HepG2 (cell line): ENCODE data around the gene PFN1. TPM values are rescaled to one million over a fixed set of nuclear protein-coding genes. Genes with fewer than 3 reads are reported as not detected.

ENCODE experiments used
- AGO2 ChIP-seq: fragments of 200-400 bp; formaldehyde crosslinking; optimal IDR thresholded peaks from 2 replicates; pipeline ENCODE3; 2017; ENCODE audit warnings: mild to moderate bottlenecking, low read depth, low read length, moderate library complexity
- ARNT ChIP-seq: fragments of 450-650 bp; IDR thresholded peaks from 2 replicates; pipeline ENCODE4 v1.6.1; 2017
- GTF2F1 ChIP-seq: fragments of 150-350 bp; IDR thresholded peaks from 2 replicates; pipeline ENCODE4 v1.6.1; 2014; ENCODE audit warnings: low read length
- KLF13 ChIP-seq: sonication (generic); formaldehyde crosslinking; IDR thresholded peaks from 2 replicates; pipeline ENCODE4 v1.4.0; 2020; ENCODE audit warnings: mild to moderate bottlenecking, missing genetic modification reagents
- PCBP1 ChIP-seq: fragments of 200-400 bp; formaldehyde crosslinking; IDR thresholded peaks from 2 replicates; pipeline ENCODE4 v1.6.1; 2017; ENCODE audit warnings: mild to moderate bottlenecking, low read depth, low read length, borderline replicate concordance
- ZNF263 ChIP-seq: sonication (generic); formaldehyde crosslinking; IDR thresholded peaks from 2 replicates; pipeline ENCODE4 v1.4.0; 2020; ENCODE audit warnings: missing genetic modification reagents
- ZNF772 ChIP-seq: sonication (generic); formaldehyde crosslinking; IDR thresholded peaks from 2 replicates; pipeline ENCODE4 v1.5.0; 2020; ENCODE audit warnings: mild to moderate bottlenecking, missing genetic modification reagents
- ZNF782 ChIP-seq: sonication (generic); formaldehyde crosslinking; IDR thresholded peaks from 2 replicates; pipeline ENCODE4 v1.4.0; 2020; ENCODE audit warnings: missing genetic modification reagents, mild to moderate bottlenecking, borderline replicate concordance
- polyA plus RNA-seq, 8 experiments: library from polyadenylated mRNA; depleted of rRNA in 3 of 8; stranded (reverse) in 7 of 8; unstranded in 1 of 8; fragments of >200 nt; fragmentation: Illumina TruSeq in 4 of 8; extraction: Trizol in 4 of 8; gene quantifications; 2 replicates each; pipeline versions ENCODE4 v1.2.1 to v1.2.3, GENCODE V29; 2011 to 2016; ENCODE audit warnings: low read depth in 4 of 8, missing spikeins in 1 of 8, mixed read lengths in 1 of 8; ENCODE audit not compliant: insufficient read depth in 1 of 8
- total RNA-seq, 5 experiments: library from RNA; depleted of rRNA; stranded (reverse); fragments of >200 nt; fragmentation: Illumina TruSeq; extraction: Trizol; gene quantifications; 2 replicates each; pipeline ENCODE4 v1.2.3, GENCODE V29; 2016; ENCODE audit warnings: low read depth in 1 of 5
- TF ChIP-seq, protein P1 (sequence below): sonication (generic); formaldehyde crosslinking; IDR thresholded peaks from 2 replicates; pipeline ENCODE4 v1.5.1; 2020; ENCODE audit warnings: missing genetic modification reagents, mild to moderate bottlenecking, borderline replicate concordance
- TF ChIP-seq, protein P2 (sequence below): sonication (generic); formaldehyde crosslinking; IDR thresholded peaks from 2 replicates; pipeline ENCODE4 v1.4.0; 2020; ENCODE audit warnings: missing genetic modification reagents, borderline replicate concordance
- TF ChIP-seq, protein P3 (sequence below): sonication (generic); formaldehyde crosslinking; IDR thresholded peaks from 2 replicates; pipeline ENCODE4 v1.4.0; 2020; ENCODE audit warnings: low read depth, mild to moderate bottlenecking, missing genetic modification reagents
- TF ChIP-seq, protein P4 (sequence below): IDR thresholded peaks from 2 replicates; pipeline ENCODE4 v1.6.1; 2016; ENCODE audit warnings: low read depth, control low read depth
- TF ChIP-seq, protein P5 (sequence below): sonication (generic); formaldehyde crosslinking; IDR thresholded peaks from 2 replicates; pipeline ENCODE4 v1.9.0; 2021; ENCODE audit warnings: mild to moderate bottlenecking, missing genetic modification reagents

PFN1 gene
- total and polyA plus RNA-seq, 2 of the 13 experiments (the other 11 are each of a cell fraction or from before 2014, with no cell fraction given) = 494 to 613 TPM

DNA sequence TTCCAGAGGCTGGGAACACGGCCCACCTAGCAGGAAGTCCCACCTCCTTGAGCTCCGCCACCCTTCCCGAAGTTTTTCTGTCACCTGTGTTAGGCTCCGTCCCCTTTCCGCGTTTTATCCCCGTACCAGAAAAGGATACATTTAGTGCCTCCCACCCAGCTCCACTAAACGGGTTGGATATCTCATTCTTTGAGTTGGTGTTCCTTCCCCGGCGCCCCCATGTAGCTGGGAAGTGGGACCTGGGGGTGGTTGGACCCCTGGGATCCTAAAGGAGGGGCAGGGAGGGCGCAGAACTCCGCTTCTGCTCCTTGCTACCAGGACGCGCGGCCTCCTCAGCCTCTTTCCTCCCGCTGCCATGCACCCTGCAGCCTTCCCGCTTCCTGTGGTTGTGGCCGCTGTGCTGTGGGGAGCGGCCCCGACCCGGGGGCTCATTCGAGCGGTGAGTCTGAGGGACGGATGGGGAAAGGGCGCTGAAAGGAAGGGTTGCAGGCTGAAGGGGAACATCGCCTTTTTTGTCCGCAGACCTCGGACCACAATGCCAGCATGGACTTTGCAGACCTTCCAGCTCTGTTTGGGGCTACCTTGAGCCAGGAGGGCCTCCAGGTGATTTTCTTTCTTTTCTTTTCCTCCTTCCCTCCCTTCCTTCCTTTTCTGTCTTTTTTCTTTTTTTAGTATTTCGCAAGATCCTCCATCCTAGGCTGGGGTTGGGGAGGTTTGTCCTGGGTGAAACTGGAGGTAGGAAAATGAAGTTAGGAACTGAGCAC lies 7.6 kb downstream of the PFN1 start (continued):
- TF ChIP-seq AGO2 (peak; percentile 70), KLF13 (no peak), GTF2F1 (no peak), ZNF772 (CRISPR knock-in tag) (0 out of 2 replicates have a peak, but pooled peaks have one; percentile 9), ARNT (no peak), PCBP1 (no peak), ZNF263 (no peak), ZNF782 (no peak)
- TF ChIP-seq, protein P1, sequence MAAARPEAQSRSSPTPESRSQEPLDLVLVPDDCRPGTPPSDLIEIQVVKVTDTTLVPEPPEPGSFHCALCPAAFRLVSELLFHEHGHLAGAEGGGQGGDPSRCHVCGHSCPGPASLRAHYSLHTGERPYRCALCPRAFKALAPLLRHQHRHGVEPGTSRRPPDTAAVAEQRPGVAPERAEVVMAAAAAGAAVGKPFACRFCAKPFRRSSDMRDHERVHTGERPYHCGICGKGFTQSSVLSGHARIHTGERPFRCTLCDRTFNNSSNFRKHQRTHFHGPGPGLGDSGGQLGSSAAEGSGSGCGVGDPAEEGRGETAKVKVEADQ = no peak
- TF ChIP-seq, protein P2, sequence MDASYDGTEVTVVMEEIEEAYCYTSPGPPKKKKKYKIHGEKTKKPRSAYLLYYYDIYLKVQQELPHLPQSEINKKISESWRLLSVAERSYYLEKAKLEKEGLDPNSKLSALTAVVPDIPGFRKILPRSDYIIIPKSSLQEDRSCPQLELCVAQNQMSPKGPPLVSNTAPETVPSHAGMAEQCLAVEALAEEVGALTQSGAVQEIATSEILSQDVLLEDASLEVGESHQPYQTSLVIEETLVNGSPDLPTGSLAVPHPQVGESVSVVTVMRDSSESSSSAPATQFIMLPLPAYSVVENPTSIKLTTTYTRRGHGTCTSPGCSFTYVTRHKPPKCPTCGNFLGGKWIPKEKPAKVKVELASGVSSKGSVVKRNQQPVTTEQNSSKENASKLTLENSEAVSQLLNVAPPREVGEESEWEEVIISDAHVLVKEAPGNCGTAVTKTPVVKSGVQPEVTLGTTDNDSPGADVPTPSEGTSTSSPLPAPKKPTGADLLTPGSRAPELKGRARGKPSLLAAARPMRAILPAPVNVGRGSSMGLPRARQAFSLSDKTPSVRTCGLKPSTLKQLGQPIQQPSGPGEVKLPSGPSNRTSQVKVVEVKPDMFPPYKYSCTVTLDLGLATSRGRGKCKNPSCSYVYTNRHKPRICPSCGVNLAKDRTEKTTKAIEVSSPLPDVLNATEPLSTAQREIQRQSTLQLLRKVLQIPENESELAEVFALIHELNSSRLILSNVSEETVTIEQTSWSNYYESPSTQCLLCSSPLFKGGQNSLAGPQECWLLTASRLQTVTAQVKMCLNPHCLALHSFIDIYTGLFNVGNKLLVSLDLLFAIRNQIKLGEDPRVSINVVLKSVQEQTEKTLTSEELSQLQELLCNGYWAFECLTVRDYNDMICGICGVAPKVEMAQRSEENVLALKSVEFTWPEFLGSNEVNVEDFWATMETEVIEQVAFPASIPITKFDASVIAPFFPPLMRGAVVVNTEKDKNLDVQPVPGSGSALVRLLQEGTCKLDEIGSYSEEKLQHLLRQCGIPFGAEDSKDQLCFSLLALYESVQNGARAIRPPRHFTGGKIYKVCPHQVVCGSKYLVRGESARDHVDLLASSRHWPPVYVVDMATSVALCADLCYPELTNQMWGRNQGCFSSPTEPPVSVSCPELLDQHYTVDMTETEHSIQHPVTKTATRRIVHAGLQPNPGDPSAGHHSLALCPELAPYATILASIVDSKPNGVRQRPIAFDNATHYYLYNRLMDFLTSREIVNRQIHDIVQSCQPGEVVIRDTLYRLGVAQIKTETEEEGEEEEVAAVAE (CRISPR knock-in tag) = no peak
- TF ChIP-seq, protein P3, sequence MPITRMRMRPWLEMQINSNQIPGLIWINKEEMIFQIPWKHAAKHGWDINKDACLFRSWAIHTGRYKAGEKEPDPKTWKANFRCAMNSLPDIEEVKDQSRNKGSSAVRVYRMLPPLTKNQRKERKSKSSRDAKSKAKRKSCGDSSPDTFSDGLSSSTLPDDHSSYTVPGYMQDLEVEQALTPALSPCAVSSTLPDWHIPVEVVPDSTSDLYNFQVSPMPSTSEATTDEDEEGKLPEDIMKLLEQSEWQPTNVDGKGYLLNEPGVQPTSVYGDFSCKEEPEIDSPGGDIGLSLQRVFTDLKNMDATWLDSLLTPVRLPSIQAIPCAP (CRISPR knock-in tag) = no peak
- TF ChIP-seq, protein P4, sequence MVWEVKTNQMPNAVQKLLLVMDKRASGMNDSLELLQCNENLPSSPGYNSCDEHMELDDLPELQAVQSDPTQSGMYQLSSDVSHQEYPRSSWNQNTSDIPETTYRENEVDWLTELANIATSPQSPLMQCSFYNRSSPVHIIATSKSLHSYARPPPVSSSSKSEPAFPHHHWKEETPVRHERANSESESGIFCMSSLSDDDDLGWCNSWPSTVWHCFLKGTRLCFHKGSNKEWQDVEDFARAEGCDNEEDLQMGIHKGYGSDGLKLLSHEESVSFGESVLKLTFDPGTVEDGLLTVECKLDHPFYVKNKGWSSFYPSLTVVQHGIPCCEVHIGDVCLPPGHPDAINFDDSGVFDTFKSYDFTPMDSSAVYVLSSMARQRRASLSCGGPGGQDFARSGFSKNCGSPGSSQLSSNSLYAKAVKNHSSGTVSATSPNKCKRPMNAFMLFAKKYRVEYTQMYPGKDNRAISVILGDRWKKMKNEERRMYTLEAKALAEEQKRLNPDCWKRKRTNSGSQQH (CRISPR knock-in tag) = 0 out of 2 replicates have a peak, but pooled peaks have one; percentile 36
- TF ChIP-seq, protein P5, sequence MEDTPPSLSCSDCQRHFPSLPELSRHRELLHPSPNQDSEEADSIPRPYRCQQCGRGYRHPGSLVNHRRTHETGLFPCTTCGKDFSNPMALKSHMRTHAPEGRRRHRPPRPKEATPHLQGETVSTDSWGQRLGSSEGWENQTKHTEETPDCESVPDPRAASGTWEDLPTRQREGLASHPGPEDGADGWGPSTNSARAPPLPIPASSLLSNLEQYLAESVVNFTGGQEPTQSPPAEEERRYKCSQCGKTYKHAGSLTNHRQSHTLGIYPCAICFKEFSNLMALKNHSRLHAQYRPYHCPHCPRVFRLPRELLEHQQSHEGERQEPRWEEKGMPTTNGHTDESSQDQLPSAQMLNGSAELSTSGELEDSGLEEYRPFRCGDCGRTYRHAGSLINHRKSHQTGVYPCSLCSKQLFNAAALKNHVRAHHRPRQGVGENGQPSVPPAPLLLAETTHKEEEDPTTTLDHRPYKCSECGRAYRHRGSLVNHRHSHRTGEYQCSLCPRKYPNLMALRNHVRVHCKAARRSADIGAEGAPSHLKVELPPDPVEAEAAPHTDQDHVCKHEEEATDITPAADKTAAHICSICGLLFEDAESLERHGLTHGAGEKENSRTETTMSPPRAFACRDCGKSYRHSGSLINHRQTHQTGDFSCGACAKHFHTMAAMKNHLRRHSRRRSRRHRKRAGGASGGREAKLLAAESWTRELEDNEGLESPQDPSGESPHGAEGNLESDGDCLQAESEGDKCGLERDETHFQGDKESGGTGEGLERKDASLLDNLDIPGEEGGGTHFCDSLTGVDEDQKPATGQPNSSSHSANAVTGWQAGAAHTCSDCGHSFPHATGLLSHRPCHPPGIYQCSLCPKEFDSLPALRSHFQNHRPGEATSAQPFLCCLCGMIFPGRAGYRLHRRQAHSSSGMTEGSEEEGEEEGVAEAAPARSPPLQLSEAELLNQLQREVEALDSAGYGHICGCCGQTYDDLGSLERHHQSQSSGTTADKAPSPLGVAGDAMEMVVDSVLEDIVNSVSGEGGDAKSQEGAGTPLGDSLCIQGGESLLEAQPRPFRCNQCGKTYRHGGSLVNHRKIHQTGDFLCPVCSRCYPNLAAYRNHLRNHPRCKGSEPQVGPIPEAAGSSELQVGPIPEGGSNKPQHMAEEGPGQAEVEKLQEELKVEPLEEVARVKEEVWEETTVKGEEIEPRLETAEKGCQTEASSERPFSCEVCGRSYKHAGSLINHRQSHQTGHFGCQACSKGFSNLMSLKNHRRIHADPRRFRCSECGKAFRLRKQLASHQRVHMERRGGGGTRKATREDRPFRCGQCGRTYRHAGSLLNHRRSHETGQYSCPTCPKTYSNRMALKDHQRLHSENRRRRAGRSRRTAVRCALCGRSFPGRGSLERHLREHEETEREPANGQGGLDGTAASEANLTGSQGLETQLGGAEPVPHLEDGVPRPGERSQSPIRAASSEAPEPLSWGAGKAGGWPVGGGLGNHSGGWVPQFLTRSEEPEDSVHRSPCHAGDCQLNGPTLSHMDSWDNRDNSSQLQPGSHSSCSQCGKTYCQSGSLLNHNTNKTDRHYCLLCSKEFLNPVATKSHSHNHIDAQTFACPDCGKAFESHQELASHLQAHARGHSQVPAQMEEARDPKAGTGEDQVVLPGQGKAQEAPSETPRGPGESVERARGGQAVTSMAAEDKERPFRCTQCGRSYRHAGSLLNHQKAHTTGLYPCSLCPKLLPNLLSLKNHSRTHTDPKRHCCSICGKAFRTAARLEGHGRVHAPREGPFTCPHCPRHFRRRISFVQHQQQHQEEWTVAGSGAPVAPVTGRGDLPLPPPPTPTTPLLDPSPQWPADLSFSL (CRISPR knock-in tag) = no peak
